GM21447 (cell line): ENCODE data around the gene LPCAT3.
A peak's percentile ranks its signal among the peaks of the same experiment; 100 is the strongest.

Experiments
- ATAC-seq: cut with Tn5 transposase; IDR thresholded peaks from one replicate; pipeline ENCODE4 v1.9.1; 2021; ENCODE audit not compliant: unreplicated experiment

Gene LPCAT3

GRCh38 chr12:7001921-7002591 is 16.2 kb downstream of the LPCAT3 start:
- ATAC-seq, result no peak

DNA sequence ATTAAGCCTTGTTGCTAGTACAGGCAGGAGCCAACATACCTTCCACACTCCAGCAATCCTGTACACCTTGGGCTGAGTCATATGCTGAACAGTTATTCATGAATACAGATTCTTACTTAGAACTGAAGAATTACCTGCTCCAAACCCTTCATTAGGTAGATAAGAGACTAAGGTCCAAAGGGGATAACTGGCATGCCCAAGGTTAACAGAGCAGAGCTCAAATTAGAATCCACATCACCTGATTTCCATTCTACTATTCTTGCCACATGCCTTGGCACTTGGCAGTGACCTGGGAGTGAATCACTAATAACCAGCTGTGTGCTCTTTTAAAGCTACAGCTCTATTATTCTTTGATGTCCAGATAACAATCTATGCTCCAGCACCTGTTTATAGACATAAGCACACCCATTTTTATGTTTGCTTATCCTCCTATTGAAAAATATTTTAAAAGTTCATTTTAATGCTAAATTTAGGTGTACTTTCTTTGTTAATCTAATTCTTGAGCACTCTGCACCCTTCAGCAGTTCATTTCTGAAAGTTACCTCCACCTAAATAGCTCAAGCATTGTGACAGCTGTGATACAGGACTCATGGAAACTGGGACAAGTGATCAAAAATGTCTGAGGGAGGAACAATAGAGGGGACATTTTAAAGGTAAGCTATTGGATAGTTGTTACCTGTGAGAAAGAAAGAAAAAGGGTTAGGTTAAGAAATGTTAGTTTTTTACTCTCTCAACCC is 19.4 kb downstream of the LPCAT3 start:
- no peak for ATAC-seq

DNA sequence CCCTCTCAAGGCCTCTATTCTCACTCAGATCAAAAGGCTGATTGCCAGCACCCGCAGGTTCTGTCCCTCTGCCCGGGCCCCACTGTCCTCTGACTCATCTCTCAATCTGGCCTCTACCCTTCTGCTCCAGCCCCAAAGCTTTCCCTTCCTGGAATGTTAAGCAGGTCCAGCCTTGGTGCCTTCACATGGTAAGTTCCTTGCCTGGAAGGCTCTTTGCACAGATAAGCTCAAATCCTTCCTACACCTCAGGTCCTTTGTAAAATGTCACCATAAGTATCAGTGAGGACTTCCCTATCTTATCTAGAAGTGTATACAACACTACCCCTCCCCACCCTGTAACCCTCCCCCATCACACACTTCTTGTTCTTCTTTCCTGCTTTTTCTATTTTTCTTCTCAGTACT is 22.2 kb downstream of the LPCAT3 start:
- ATAC-seq, result no peak

DNA sequence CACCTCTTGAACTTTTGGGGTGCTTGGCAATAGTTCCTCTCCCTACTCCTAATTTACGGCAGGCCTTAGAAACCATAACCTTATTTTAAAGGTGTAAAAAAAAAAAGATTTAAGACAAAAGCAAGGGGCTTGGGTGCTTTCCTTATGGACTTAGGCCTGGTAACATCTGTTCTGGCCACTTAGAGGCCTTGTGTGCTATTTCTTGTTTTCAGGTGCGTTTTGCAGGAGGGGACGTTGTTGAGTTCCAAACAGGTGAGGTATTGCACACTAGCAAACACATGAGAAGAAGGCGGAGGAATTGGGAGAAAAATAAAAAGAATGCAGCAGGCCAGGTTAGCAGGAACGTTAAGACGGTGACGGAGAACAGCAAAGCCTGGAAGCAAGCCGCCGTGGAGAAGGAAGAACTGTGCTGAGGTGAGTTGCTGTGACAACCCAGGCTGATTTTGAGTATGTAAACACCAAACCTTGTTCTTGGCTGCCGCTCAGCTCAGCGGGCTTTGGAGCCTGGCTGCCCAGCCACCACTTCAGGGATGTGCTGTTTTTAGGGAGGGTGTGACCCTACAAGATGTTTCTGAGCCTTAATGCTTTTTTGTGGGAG is 30.2 kb downstream of the LPCAT3 start:
- no peak for ATAC-seq

GRCh38 chr12:6982532-6982931 is 35.7 kb downstream of the LPCAT3 start:
- ATAC-seq, result no peak

DNA sequence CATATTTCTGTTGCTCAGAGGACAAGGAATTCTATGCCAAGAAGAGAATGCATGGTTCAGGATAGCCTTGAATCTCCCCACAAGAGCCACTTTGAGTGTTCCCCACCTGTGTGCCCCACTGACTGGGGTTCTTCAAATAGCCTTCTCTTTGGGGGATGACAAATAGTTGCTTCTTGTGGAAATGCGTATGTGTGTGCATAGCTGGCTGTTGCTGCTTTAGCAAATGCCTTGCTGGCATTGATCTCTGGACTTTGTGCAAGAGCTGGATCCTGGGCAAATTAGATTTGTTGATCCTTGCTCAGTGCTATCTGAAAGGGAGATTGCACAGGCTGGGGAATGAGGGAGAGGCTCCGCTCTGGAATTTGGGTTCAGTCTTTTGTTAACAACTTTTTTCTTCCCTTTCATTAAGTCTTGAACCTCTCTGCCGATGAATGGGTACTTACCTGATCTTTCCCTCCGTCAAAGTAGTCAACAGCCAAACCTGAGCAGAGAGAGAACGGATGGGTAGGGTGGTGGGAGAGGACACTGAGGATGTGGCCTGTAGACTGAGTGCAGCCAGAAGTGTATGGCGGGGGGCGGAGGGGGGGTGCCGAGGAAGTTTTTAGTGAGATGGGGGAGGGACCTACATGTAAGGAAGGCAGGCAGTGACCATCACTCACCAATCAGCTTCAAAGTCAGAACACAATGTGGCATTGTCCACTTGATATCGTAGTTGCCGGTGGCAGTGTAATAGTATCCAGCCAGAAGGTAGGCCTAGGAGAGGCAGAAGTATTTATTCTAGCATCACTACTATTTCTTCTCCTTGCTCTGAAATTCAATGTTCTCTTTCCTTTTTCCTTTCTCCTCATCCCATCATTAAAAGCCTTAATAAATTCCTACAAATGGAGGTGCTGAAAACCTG is 36.9 kb downstream of the LPCAT3 start:
- no peak for ATAC-seq

- no peak for ATAC-seq
Measured at GRCh38 chr12:6980740-6981139, 37.5 kb downstream of the LPCAT3 start.

- ATAC-seq, result no peak
Measured at GRCh38 chr12:6980075-6980474, 38.2 kb downstream of the LPCAT3 start.

DNA sequence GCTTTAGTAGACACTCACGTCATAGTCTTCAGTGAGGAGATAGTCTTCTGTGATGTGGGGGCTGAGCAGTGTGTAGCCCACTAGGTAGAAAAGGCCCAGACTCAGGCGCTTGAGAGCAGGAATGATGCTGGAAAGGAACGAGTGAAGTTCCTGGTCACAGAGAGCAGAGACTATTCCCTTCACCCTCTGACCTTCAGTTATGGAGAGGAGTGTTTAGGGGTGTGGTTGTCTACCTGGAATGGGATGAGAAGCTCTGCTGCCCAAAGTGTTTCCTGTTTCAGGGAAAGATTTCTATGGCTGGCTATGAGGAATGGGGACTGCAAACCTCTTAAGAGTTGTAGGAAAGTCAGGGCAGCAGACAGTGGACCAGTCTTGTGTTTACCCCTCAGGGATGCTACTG is 38.8 kb downstream of the LPCAT3 start:
- no peak for ATAC-seq

- ATAC-seq, result no peak
Measured at GRCh38 chr12:6979021-6979420, 39.3 kb downstream of the LPCAT3 start.

DNA sequence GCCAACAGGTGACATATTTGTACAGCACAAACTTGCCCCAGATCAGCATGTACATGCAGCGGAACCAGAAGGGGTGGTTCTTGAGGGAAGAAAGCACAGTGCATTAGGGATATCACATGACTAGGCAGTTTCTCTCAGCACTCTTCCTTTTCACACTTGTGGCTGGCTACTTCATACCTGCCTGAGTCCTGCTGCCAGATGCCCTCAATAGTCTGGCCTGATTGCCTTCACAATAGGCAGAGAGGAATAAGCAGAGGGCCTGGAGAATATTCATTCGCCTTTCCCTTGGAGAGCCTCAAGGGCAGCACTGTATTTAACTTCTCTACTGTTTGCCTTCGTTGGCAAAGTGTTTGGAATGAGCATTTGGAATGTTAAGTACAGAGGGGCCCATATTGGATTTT is 39.7 kb downstream of the LPCAT3 start:
- ATAC-seq, result no peak

DNA sequence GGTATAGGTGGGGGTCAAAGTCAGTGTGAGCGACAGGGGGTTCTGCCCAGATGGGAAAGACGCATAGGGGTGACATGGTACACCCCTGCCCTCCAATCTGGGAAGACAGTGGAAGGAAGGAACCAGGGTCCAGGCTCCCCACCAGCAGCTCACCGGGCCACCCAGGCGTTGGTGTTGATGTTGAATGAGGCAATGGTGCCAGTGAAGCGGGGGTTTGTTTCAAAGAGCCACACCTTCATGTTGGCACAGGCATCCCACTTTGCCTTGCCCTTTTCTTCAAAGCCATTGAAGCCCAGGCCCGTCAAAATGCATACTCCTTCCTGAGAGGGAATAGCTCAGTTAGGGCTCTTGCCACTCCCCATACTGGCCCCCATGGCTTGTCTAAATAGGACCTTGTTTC is 40.1 kb downstream of the LPCAT3 start:
- no peak for ATAC-seq

DNA sequence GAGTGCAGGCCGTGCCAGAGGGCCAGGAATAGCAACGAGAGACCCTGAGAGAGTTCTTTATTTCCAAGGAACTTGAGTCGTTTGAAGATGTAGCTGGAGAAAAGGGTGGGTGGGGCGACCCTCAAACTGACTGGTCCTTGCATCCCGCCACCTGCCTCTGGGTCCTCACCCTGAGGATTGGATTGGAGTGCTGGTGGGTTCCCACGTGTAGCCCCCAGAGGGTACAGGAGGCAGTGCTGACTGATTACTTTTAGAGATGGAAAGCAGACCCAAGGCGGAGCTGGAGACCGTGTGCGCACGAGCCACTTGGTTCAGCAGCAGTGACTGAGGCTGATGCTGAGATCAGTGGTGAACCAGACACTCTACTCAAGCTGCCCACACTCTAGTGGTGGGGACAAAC is 40.6 kb downstream of the LPCAT3 start:
- ATAC-seq, result no peak

GRCh38 chr12:6975297-6976032 is 42.8 kb downstream of the LPCAT3 start:
- ATAC-seq, result no peak

DNA sequence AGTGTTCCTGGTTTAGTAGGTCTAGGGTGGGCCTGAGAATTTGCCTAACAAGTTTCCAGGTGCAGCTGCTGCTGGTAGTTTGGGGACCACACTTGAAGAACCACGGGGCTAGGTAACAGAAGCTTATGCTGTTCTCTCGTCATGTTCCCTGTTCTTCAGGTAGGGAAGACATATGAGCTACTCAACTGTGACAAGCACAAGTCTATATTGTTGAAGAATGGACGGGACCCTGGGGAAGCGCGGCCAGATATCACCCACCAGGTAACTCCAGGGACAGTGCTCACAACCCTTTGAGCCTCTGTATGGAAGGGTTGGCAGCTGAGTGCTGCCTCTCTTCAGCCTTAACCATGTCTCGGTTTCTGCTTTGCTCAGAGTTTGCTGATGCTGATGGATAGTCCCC is 44.1 kb downstream of the LPCAT3 start:
- ATAC-seq, result no peak

- peak; percentile 7 for ATAC-seq
Measured at GRCh38 chr12:6970096-6970527, 48.2 kb downstream of the LPCAT3 start.

DNA sequence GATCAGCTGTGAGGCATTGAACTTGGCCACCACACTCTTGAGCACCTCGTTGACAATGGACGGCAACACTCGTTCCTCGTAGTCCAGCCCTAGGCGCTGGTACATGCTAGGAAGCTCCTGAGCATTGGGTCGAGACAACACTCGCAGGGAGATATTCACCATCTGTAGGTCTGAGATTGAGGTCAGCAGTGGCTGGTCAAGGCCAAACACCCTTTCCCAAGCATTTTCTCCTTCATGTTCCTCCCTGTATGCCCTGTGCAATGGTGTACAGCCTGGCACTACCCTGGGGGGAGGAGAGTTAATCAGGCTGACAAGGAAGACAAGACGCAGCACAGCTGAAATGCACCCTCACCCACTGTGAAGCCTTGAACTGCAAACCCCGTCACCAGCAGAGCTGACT is 49.9 kb downstream of the LPCAT3 start:
- ATAC-seq, result no peak

DNA sequence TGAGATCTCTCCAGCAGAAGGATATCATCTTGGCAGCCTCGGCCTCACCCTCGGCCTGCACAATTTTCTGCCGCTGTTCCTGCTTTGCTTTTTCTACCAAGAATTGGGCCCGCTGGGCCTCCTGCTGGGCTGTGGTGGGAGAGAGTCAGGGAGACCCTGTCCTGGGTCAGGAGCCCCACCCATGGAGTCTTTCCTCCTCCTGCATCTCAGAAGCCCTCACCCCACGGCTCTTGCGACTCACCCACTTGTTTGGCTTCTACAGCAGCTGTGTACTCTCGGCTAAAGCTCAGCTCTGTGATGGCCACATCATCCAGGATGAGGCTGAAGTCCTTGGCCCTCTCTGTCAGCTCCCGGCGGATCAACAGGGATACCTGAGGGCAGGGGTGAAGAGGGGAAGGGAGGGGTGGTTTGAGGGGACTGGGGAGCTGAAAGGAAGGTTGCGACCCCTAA is 50.6 kb downstream of the LPCAT3 start:
- no peak for ATAC-seq

- ATAC-seq, result no peak
Measured at GRCh38 chr12:6966351-6966750, 51.9 kb downstream of the LPCAT3 start.

DNA sequence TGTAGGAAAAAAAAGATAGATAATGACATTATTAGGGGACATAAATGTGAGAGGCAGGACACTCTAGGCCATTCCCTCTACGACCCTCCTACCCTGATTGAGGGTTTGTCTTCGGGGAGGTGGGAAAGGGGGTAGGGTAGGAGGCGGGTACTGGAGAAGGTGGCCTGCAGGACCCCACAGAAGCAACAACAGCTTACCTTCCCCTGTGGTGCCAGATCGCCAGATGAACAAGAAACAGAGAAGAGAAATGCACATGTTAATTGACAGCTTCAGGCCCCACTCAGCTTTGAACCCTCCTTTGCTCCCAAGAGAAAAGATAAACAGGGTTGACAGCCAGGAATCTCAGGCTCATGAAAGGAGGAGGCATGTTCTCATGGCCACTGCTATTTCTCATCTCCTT is 52.6 kb downstream of the LPCAT3 start:
- no peak for ATAC-seq
